IPS-NIHi7 (cell line): Measurements from ENCODE around the gene PKD1.

Source experiments
- DNase-seq: peaks from one replicate; pipeline ENCODE4 v3.0.0; 2012; ENCODE audit warnings: mixed read lengths; ENCODE audit errors: extremely low spot score

Gene PKD1

GRCh38 chr16:2076072-2076865 is 59.4 kb downstream of the PKD1 start:
- DNase-seq, result no peak

GRCh38 chr16:2075631-2076030 is 60.1 kb downstream of the PKD1 start:
- no peak for DNase-seq

- DNase-seq, result no peak
These were observed 61.6 kb downstream of the PKD1 start for GRCh38 chr16:2074071-2074470.

- no peak for DNase-seq
These were observed 62.8 kb downstream of the PKD1 start for GRCh38 chr16:2072926-2073325.

GRCh38 chr16:2071454-2072202 is 64.1 kb downstream of the PKD1 start:
- no peak for DNase-seq

GRCh38 chr16:2070576-2071453 is 64.9 kb downstream of the PKD1 start:
- DNase-seq, result no peak

- no peak for DNase-seq
These were observed 69.6 kb downstream of the PKD1 start for GRCh38 chr16:2066139-2066538.

- no peak for DNase-seq
These were observed 71.2 kb downstream of the PKD1 start for GRCh38 chr16:2064368-2064945.

GRCh38 chr16:2063861-2064260 is 71.8 kb downstream of the PKD1 start:
- no peak for DNase-seq

GRCh38 chr16:2062801-2063200 is 72.9 kb downstream of the PKD1 start:
- no peak for DNase-seq

GRCh38 chr16:2061526-2061925 is 74.2 kb downstream of the PKD1 start:
- no peak for DNase-seq

GRCh38 chr16:2061023-2061422 is 74.7 kb downstream of the PKD1 start:
- no peak for DNase-seq

- no peak for DNase-seq
These were observed 75.4 kb downstream of the PKD1 start for GRCh38 chr16:2060346-2060745.

- DNase-seq, result no peak
These were observed 76.8 kb downstream of the PKD1 start for GRCh38 chr16:2058872-2059271.

GRCh38 chr16:2058420-2058819 is 77.3 kb downstream of the PKD1 start:
- no peak for DNase-seq

- DNase-seq, result no peak
These were observed 78.3 kb downstream of the PKD1 start for GRCh38 chr16:2057438-2057837.

GRCh38 chr16:2056681-2057407 is 78.9 kb downstream of the PKD1 start:
- DNase-seq, result no peak

GRCh38 chr16:2056077-2056476 is 79.6 kb downstream of the PKD1 start:
- no peak for DNase-seq

- no peak for DNase-seq
These were observed 81.0 kb downstream of the PKD1 start for GRCh38 chr16:2054543-2055245.

GRCh38 chr16:2053897-2054296 is 81.8 kb downstream of the PKD1 start:
- no peak for DNase-seq

GRCh38 chr16:2053211-2053610 is 82.5 kb downstream of the PKD1 start:
- DNase-seq, result no peak
